HG03139 (cell line): Measurements from ENCODE around the gene PCDHA9.
"Not testable (repeated sequence)": the region's sequence is repeated elsewhere in the genome, so short reads cannot be mapped to it uniquely, and the experiment has no call there.

Source experiments
- ATAC-seq: cut with Tn5 transposase; IDR thresholded peaks from one replicate; pipeline ENCODE4 v1.9.1; 2021; ENCODE audit not compliant: unreplicated experiment

PCDHA9 gene, protein sequence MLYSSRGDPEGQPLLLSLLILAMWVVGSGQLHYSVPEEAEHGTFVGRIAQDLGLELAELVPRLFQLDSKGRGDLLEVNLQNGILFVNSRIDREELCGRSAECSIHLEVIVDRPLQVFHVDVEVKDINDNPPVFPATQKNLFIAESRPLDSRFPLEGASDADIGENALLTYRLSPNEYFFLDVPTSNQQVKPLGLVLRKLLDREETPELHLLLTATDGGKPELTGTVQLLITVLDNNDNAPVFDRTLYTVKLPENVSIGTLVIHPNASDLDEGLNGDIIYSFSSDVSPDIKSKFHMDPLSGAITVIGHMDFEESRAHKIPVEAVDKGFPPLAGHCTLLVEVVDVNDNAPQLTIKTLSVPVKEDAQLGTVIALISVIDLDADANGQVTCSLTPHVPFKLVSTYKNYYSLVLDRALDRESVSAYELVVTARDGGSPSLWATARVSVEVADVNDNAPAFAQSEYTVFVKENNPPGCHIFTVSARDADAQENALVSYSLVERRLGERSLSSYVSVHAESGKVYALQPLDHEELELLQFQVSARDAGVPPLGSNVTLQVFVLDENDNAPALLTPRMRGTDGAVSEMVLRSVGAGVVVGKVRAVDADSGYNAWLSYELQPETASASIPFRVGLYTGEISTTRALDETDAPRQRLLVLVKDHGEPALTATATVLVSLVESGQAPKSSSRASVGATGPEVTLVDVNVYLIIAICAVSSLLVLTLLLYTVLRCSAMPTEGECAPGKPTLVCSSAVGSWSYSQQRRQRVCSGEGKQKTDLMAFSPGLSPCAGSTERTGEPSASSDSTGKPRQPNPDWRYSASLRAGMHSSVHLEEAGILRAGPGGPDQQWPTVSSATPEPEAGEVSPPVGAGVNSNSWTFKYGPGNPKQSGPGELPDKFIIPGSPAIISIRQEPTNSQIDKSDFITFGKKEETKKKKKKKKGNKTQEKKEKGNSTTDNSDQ

DNA sequence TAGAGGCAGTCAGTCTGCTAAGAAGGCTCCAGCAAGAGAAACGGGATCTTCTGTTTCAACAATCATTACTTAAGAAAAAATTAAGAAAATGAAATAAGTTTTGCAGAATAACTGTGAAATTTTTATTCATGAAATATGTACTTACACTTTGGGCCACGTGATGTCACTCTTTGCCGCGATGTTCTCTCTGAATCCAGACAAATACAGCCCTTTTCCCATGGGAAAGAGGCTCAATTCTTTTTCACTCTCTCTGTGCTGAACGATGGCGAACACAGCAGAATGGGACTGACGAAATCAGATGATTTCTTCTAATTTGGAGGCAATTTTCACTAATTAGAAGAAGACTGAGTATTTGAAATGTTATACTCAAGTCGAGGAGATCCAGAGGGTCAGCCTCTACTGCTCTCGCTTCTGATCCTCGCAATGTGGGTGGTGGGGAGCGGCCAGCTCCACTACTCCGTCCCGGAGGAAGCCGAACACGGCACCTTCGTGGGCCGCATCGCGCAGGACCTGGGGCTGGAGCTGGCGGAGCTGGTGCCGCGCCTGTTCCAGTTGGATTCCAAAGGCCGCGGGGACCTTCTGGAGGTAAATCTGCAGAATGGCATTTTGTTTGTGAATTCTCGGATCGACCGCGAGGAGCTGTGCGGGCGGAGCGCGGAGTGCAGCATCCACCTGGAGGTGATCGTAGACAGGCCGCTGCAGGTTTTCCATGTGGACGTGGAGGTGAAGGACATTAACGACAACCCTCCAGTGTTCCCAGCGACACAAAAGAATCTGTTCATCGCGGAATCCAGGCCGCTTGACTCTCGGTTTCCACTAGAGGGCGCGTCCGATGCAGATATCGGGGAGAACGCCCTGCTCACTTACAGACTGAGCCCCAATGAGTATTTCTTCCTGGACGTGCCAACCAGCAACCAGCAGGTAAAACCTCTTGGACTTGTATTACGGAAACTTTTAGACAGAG, at the start of gene PCDHA9:
TSS of gene PCDHA9 (plus strand) at position 244 of the 964 bp plus-strand sequence. CDS start at position 358, 114 bp downstream.
- not testable (repeated sequence) for ATAC-seq

DNA sequence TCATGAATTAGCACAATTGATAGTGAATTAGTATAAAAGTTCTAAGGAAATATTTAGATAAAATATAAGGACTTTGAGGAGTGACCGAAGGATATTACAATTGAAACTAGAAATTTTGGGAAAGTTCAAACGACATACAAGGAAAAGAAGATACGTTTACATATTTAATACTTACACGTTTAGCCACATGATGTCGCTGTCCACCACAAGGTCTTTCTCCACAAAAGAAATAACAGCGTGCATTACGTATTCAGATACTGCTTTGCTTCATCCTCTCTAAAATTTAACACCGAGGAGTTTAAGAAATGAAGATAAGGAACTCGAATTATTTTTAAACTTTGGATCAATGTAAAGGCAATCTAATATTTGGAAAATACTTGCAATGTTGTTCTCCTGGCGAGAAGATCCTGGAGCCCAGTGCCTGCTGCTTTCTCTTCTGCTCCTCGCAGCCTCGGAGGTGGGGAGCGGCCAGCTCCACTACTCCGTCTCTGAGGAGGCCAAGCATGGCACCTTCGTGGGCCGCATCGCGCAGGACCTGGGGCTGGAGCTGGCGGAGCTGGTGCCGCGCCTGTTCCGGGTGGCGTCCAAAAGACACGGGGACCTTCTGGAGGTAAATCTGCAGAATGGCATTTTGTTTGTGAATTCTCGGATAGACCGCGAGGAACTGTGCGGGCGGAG, 47.2 kb upstream of the PCDHA9 start, which contains the start of gene PCDHA3:
TSS of gene PCDHA3 (plus strand) at position 242 of the 678 bp plus-strand sequence.
- ATAC-seq: no peak

DNA sequence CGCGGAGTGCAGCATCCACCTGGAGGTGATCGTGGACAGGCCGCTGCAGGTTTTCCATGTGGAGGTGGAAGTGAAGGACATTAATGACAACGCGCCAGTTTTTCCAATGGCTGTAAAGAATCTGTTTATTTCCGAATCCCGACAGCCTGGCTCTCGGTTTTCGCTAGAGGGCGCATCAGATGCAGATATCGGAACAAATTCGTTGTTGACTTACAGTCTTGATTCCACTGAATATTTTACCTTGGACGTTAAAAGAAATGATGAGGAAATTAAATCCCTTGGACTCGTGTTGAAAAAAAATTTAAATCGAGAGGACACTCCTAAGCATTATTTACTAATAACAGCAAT, 46.7 kb upstream of the PCDHA9 start:
- no peak for ATAC-seq

DNA sequence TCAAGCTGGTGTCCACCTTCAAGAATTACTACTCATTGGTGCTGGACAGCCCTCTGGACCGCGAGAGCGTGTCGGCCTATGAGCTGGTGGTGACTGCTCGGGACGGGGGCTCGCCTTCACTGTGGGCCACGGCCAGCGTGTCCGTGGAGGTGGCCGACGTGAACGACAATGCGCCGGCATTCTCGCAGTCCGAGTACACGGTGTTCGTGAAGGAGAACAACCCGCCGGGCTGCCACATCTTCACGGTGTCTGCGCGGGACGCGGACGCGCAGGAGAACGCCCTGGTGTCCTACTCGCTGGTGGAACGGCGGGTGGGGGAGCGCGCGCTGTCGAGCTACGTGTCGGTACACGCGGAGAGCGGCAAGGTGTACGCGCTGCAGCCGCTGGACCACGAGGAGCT, 45.8 kb upstream of the PCDHA9 start:
- ATAC-seq: not testable (repeated sequence)

DNA sequence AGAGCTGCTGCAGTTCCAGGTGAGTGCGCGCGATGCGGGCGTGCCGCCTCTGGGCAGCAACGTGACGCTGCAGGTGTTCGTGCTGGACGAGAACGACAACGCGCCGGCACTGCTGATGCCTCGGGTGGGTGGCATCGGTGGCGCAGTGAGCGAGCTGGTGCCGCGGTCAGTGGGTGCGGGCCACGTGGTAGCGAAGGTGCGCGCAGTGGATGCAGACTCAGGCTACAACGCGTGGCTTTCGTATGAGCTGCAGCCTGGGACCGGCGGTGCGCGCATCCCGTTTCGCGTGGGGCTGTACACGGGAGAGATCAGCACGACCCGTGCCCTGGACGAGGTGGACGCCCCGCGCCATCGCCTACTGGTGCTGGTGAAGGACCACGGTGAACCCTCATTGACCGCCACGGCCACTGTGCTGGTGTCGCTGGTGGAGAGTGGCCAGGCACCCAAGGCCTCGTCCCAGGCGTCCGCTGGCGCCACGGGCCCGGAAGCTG, 45.4 kb upstream of the PCDHA9 start:
- ATAC-seq: no peak

DNA sequence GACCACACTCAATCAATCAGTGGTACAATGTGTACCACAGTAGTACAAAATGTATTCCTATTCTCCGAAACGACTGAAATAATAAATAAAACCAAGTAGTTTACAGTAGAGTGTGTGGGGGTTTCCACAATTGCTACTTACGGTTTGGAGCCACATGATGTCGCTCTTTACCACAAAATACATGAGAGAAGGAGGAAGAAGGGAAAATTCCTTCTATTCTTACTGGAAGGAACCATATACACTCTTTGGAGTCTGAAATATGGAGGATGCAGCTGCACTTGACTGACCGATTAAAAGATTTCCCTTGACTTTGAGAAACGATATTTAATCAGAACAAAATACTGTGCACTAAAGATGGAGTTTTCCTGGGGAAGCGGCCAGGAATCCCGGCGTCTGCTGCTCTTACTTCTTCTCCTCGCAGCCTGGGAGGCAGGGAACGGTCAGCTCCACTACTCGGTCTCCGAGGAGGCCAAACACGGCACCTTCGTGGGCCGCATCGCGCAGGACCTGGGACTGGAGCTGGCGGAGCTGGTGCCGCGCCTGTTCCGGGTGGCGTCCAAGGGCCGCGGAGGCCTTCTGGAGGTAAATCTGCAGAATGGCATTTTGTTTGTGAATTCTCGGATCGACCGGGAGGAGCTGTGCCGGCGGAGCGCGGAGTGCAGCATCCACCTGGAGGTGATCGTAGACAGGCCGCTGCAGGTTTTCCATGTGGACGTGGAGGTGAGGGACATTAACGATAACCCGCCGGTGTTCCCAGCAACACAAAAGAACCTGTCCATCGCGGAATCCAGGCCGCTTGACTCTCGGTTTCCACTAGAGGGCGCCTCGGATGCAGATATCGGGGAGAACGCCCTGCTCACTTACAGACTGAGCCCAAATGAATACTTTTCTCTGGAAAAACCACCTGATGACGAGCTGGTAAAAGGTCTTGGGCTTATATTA, 41.1 kb upstream of the PCDHA9 start, which contains the start of gene PCDHA4:
TSS of gene PCDHA4 (plus strand) at position 235 of the 942 bp plus-strand sequence.
- no peak for ATAC-seq

DNA sequence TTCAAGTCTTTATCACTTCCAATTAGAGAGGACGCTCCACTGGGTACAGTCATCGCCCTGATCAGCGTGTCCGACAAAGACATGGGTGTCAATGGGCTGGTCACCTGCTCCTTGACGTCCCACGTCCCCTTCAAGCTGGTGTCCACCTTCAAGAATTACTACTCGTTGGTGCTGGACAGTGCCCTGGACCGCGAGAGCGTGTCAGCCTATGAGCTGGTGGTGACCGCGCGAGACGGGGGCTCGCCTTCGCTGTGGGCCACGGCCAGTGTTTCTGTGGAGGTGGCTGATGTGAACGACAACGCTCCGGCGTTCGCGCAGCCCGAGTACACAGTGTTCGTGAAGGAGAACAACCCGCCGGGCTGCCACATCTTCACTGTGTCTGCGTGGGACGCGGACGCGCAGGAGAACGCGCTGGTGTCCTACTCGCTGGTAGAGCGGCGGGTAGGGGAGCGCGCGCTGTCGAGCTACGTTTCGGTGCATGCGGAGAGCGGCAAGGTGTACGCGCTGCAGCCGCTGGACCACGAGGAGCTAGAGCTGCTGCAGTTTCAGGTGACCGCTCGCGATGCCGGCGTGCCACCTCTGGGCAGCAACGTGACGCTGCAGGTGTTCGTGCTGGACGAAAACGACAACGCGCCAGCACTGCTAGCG, 39.8 kb upstream of the PCDHA9 start:
- ATAC-seq: not testable (repeated sequence)

DNA sequence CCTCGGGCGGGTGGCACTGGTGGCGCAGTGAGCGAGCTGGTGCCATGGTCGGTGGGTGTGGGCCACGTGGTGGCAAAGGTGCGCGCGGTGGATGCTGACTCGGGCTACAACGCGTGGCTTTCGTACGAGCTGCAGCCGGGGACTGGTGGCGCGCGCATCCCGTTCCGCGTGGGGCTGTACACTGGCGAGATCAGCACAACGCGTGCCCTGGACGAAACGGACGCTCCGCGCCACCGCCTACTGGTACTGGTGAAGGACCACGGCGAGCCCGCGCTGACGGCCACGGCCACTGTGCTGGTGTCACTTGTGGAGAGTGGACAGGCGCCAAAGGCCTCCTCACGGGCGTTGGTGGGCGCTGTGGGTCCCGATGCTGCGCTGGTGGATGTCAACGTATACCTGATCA, 39.3 kb upstream of the PCDHA9 start:
- no peak for ATAC-seq

DNA sequence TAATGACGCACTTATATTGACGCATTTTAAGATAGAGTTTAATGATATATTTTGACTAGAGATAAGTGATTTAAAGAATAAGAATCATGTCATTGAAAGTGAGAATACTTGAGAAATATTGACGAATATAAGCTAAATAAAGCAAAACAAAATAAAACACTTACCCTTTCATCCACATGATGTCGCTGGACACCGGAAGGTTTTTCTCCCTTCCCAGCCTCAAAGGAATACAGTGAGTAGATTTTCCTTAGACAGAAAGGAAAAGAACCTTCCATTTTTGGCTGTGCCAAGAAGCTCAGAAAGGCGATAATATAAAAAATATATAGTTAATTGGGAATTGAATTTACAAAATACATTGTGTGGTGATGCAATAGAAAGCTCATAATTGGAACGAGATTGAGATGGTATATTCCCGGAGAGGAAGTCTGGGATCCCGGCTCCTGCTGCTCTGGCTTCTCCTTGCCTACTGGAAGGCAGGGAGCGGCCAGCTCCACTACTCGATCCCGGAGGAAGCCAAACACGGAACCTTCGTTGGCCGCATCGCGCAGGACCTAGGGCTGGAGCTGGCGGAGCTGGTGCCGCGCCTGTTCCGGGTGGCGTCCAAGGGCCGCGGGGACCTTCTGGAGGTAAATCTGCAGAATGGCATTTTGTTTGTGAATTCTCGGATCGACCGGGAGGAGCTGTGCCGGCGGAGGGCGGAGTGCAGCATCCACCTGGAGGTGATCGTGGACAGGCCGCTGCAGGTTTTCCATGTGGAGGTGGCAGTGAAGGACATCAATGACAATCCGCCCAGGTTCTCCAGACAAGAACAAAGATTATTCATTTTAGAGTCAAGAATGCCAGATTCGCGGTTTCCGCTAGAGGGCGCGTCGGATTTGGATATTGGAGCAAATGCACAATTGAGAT, 26.6 kb upstream of the PCDHA9 start, which contains the start of gene PCDHA5:
TSS of gene PCDHA5 (plus strand) at position 239 of the 906 bp plus-strand sequence.
- no peak for ATAC-seq

DNA sequence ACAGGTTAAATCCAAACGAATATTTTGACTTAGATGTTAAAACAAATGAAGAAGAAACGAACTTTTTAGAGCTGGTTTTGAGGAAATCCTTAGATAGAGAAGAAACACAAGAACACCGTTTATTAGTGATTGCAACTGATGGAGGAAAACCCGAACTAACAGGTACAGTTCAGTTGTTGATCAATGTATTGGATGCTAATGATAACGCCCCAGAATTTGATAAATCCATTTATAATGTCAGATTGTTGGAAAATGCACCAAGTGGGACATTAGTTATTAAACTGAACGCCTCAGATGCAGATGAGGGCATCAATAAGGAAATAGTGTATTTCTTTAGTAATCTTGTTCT, 25.9 kb upstream of the PCDHA9 start:
- ATAC-seq: no peak

DNA sequence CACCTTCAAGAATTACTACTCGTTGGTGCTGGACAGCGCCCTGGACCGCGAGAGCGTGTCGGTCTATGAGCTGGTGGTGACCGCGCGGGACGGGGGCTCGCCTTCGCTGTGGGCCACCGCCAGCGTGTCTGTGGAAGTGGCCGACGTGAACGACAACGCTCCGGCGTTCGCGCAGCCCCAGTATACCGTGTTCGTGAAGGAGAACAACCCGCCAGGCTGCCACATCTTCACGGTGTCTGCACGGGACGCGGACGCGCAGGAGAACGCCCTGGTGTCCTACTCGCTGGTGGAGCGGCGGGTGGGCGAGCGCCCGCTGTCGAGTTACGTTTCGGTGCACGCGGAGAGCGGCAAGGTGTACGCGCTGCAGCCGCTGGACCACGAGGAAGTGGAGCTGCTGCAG, 25.2 kb upstream of the PCDHA9 start:
- ATAC-seq: not testable (repeated sequence)

DNA sequence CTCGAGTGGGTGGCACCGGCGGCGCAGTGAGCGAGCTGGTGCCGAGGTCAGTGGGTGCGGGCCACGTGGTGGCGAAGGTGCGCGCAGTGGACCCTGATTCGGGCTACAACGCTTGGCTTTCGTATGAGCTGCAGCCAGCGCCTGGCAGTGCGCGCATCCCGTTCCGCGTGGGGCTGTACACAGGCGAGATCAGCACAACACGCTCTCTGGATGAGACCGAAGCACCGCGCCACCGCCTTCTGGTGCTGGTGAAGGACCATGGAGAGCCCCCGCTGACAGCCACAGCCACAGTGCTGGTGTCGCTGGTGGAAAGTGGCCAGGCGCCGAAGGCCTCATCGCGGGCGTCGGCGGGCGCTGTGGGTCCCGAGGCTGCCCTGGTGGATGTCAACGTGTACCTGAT, 24.7 kb upstream of the PCDHA9 start:
- ATAC-seq: no peak

DNA sequence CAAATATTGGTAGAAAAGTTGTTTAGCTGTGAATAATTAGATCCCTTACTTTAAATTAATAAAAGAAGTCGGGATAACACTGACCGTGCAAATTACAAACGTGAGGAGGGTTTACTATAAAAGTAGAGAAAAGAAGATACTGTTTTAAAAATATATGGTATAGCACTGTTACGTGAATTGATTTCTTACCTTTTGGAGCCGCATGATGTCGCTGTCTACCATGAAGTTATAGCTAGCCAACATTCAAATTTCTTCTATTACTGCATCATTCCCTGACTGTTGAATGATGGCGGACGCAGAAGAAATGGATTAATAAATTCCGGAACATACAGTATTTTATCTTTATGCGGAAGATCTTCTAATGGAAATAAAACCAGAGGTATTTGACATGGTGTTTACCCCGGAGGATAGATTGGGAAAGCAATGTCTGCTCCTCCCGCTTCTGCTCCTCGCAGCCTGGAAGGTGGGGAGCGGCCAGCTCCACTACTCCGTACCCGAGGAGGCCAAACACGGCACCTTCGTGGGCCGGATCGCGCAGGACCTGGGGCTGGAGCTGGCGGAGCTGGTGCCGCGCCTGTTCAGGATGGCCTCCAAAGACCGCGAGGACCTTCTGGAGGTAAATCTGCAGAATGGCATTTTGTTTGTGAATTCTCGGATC, 20.3 kb upstream of the PCDHA9 start, which contains the start of gene PCDHA6:
TSS of gene PCDHA6 (plus strand) at position 257 of the 658 bp plus-strand sequence. CDS start at position 389, 132 bp downstream.
- no peak for ATAC-seq

DNA sequence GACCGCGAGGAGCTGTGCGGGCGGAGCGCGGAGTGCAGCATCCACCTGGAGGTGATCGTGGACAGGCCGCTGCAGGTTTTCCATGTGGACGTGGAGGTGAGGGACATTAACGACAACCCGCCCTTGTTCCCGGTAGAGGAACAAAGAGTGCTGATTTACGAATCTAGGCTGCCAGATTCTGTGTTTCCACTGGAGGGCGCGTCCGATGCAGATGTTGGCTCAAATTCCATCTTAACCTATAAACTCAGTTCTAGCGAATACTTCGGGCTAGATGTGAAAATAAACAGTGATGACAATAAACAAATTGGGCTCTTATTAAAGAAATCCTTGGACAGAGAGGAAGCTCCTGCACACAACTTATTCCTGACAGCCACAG, 19.8 kb upstream of the PCDHA9 start:
- no peak for ATAC-seq

DNA sequence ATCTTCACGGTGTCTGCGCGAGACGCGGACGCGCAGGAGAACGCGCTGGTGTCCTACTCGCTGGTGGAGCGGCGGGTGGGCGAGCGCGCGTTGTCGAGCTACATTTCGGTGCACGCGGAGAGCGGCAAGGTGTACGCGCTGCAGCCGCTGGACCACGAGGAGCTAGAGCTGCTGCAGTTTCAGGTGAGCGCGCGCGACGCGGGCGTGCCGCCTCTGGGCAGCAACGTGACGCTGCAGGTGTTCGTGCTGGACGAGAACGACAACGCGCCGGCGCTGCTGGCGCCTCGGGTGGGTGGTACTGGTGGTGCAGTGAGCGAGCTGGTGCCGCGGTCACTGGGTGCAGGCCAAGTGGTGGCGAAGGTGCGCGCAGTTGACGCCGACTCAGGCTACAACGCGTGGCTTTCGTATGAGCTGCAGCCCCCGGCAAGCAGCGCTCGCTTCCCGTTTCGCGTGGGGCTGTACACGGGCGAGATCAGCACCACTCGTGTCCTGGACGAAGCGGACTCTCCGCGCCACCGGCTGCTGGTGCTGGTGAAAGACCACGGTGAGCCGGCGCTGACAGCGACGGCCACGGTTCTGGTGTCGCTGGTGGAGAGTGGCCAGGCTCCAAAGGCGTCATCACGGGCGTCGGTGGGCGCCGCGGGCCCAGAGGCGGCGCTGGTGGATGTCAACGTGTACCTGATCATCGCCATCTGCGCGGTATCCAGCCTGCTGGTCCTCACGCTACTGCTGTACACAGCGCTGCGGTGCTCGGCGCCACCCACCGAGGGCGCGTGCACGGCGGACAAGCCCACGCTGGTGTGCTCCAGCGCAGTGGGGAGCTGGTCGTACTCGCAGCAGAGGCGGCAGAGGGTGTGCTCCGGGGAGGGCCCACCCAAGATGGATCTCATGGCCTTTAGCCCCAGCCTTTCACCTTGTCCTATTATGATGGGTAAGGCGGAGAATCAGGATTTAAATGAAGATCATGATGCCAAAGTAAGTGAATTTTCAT, 18.4 kb upstream of the PCDHA9 start:
- ATAC-seq: not testable (repeated sequence)
